GM13976 (cell line): Measurements from ENCODE around the gene HACD2.

Source experiments
- DNase-seq: peaks from one replicate; pipeline ENCODE4 v3.0.0; 2012; ENCODE audit warnings: low spot score
- CTCF ChIP-seq: IDR thresholded peaks from 2 replicates; pipeline ENCODE4 v1.5.1; 2012; ENCODE audit warnings: borderline replicate concordance, mild to moderate bottlenecking; ENCODE audit not compliant: insufficient read depth; ENCODE audit errors: extremely low read depth, missing control alignments, control extremely low read depth
- in situ Hi-C: fragments of 300-500 bp; cut with MboI; formaldehyde crosslinking; loops from one replicate; pipeline ENCODE4 v1.12.0; 2022; ENCODE audit warnings: low sequenced_read_pairs, mixed read lengths, inconsistent platforms; ENCODE audit not compliant: unreplicated experiment

Gene HACD2

DNA sequence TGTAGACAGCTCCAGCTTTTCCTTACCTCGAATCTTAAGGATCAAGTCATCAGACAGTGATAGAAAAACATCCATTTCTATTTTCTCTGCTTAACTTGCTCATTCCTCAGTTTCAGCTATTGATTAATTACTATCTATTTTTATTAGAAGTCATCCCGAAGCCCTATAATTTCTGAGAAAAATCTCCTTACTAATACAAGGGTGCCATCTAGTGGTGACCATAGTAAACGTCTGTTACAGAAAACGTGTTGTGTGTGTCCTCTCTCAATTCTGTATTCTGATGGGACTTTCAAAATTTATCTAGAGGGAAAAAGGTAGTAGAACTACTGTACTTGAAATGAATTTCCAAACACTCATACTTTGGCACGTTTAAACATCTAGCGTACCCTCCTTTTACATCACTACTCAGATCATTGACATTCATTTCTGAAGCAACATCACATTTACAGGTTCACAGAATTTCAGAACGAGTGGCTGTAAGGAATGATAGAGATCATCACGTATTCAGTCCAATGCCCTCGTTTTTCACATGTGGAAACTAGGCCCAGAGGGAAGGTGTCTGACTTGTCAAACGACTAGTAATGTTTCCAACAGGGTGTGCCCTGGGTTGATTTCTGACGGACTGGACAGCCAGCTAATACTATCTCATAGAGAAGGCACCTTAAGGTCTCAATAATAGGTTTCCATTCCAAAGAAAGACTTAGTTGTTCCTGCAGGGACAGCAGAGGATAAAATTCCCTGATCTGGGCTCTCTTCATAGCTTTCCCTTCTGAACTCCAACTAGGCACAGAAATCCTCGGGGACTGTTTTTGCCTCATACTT lies 25.6 kb downstream of the HACD2 start:
- in situ Hi-C loops, result loop anchor here (10.0 kb wide), 1 partner anchor 224 kb away; no protein-coding TSS in a partner anchor

DNA sequence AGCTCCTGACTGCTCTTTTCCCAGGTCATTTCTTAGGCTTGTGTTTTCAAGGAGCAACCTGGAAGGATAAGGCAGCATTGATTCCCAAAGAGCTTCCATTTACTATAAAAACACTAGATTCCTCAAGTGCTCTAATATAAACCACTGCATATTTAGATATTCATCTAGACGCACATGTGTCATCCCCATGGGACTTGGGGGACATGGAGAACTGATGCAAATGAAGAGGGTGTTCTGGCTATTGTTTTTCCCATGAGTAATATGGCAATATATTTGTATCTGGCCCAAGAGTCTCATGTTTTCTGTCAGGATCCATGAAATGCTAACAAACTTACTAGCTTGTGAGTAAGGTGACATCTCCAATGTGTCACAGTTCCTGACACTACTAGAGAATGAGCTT lies 31.3 kb downstream of the HACD2 start:
- TF ChIP-seq CTCF, result no peak
- in situ Hi-C loops, result loop anchor here (10.0 kb wide), 1 partner anchor 219 kb away; no protein-coding TSS in a partner anchor
- DNase-seq, result no peak

More for the DNA sequence above, 25.6 kb downstream of the HACD2 start:
- peak; percentile 46 for TF ChIP-seq CTCF
- peak; percentile 56 for DNase-seq

GRCh38 chr3:123552768-123553167 lies 32.1 kb downstream of the HACD2 start:
- TF ChIP-seq CTCF, result no peak
- no peak for DNase-seq
- in situ Hi-C loops, result loop anchor here (10.0 kb wide), 1 partner anchor 218 kb away; no protein-coding TSS in a partner anchor

GRCh38 chr3:123552095-123552714 lies 32.6 kb downstream of the HACD2 start:
- in situ Hi-C loops, result loop anchor here (10.0 kb wide), 1 partner anchor 217 kb away; no protein-coding TSS in a partner anchor
- peak; percentile 35 for DNase-seq
- TF ChIP-seq CTCF, result peak; percentile 50

DNA sequence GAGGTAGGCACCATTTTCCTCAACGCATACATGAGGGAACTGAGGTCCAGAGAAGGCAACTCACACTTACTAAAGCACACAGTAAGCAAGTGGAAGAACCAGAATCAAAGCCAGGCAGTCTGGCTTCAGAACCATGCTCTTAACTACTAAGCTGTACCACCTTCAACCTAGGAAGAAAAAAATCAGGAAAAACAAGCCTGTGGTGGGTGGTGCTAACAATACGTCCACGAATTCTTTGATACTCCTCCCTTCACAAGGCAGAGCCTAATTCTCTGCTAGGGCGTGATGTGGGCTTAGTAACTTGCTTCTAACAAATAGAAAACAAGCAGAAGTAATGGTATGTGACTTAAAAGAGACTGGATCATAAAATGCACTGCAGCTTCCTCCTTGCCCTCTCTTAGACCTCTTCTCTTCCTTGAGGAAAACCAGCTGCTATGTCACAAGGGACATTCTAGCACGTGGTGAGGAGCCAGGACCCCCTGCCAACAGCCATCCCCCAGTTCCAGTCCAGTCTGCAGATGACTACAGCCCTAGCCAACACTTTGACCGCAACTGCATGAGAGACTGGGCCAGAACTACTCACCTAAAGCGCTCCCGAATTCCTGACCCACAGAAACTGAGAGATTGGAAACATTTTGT lies 36.9 kb downstream of the HACD2 start:
- DNase-seq, result no peak
- TF ChIP-seq CTCF, result no peak
- in situ Hi-C loops, result no loop called here

- TF ChIP-seq CTCF, result no peak
- DNase-seq, result no peak
- in situ Hi-C loops, result no loop called here
Measured at GRCh38 chr3:123546133-123546755, 38.6 kb downstream of the HACD2 start.
